Endothelial cell of umbilical vein (primary cell): Measurements from ENCODE around the gene CALD1. TPM values are rescaled to one million over a fixed set of nuclear protein-coding genes. Genes with fewer than 3 reads are reported as not detected.

Experiments used
- BruUV-seq: library from RNA; stranded (reverse); fragments of 400-500 nt; replicated peaks from 2 replicates; lab custom pipeline; 2021; lab: Mats Ljungman, UMichigan
- CTCF ChIA-PET: fragments of 300-600, 350-600 bp; sonication (Branson Sonifier 250); formaldehyde crosslinking; loops from one replicate; lab custom pipeline; 2021; ENCODE audit warnings: antibody characterized with exemption, inconsistent platforms; lab: Charles Lee
- POLR2A ChIA-PET: fragments of 300-600, 350-600 bp; sonication (Branson Sonifier 250); formaldehyde crosslinking; loops from one replicate; lab custom pipeline; 2021; ENCODE audit warnings: antibody characterized with exemption, inconsistent platforms; lab: Charles Lee
- DNase-seq: peaks from one replicate; pipeline ENCODE4 v3.0.0-alpha.2; 2011; ENCODE audit warnings: low read depth, low spot score
- FAIRE-seq: peaks from 2 replicates; lab custom pipeline; 2011; peaks lifted over from hg19 to GRCh38; lab: Jason Lieb, UNC
- H2AFZ ChIP-seq: 2 replicates; pipeline ENCODE4 v1.6.0; 2012; ENCODE audit warnings: low read depth, low read length, control low read depth, inconsistent platforms
- H3K27ac ChIP-seq: 2 replicates; pipeline ENCODE4 v1.5.1; 2011; ENCODE audit warnings: low read depth, mild to moderate bottlenecking, control low read depth, low read length, moderate library complexity; ENCODE audit not compliant: insufficient read depth
- H3K27me3 ChIP-seq, 2 experiments: 2 replicates each; pipeline versions ENCODE4 v1.6.0 to v1.6.1; 2011; ENCODE audit warnings: low read length in 2 of 2, mixed read lengths in 1 of 2; ENCODE audit not compliant: control insufficient read depth in 2 of 2, insufficient read depth in 2 of 2
- H3K36me3 ChIP-seq, 2 experiments: 2 replicates in 1 of 2; 3 replicates in 1 of 2; pipeline ENCODE4 v1.5.1; 2011; ENCODE audit warnings: low read length in 2 of 2, mild to moderate bottlenecking in 1 of 2, moderate library complexity in 1 of 2; ENCODE audit not compliant: control insufficient read depth in 2 of 2, insufficient read depth in 2 of 2; ENCODE audit errors: extremely low read depth in 1 of 2
- H3K4me1 ChIP-seq: 3 replicates; pipeline ENCODE4 v1.5.1; 2011; ENCODE audit warnings: mild to moderate bottlenecking, low read length; ENCODE audit not compliant: control insufficient read depth, insufficient read depth; ENCODE audit errors: extremely low read depth
- H3K4me2 ChIP-seq: 2 replicates; pipeline ENCODE4 v1.6.1; 2011; ENCODE audit warnings: low read length, control low read depth, mixed read lengths; ENCODE audit not compliant: insufficient read depth
- H3K4me3 ChIP-seq, 3 experiments: fragments of 200-600 bp in 1 of 3; sonication (generic), shearing (Covaris generic) in 1 of 3; replicated peaks in 1 of 3; 2 replicates each; pipeline ENCODE4 v1.5.1; 2011 to 2016; ENCODE audit warnings: control low read depth in 3 of 3, low read length in 3 of 3, mild to moderate bottlenecking in 2 of 3, inconsistent platforms in 1 of 3, low read depth in 1 of 3, moderate library complexity in 1 of 3; ENCODE audit not compliant: insufficient read depth in 1 of 3
- H3K79me2 ChIP-seq: 2 replicates; pipeline ENCODE4 v1.6.0; 2012; ENCODE audit warnings: low read length, inconsistent platforms; ENCODE audit not compliant: control insufficient read depth, insufficient read depth
- H3K9ac ChIP-seq: replicated peaks from 2 replicates; pipeline ENCODE3; 2011; ENCODE audit warnings: low read length, control low read depth; ENCODE audit not compliant: insufficient read depth; ENCODE audit errors: extremely low read depth
- H3K9me1 ChIP-seq: replicated peaks from 3 replicates; pipeline ENCODE4 v1.6.0; 2011; ENCODE audit warnings: mild to moderate bottlenecking, low read length; ENCODE audit not compliant: control insufficient read depth, insufficient read depth; ENCODE audit errors: extremely low read depth
- H3K9me3 ChIP-seq: replicated peaks from 2 replicates; pipeline ENCODE4 v1.5.1; 2012; ENCODE audit warnings: low read length, inconsistent platforms; ENCODE audit not compliant: control insufficient read depth, insufficient read depth
- H4K20me1 ChIP-seq: replicated peaks from 2 replicates; pipeline ENCODE3; 2011; ENCODE audit warnings: mild to moderate bottlenecking, low read length; ENCODE audit not compliant: control insufficient read depth, insufficient read depth; ENCODE audit errors: extremely low read depth
- CTCF ChIP-seq, 2 donors: IDR thresholded peaks; 1 replicate in 1 of 2; 2 replicates in 1 of 2; pipeline ENCODE4 v1.5.1; 2011; ENCODE audit warnings: low read length in 2 of 2, mild to moderate bottlenecking in 2 of 2, moderate library complexity in 2 of 2, control low read depth in 1 of 2, inconsistent platforms in 1 of 2, low read depth in 1 of 2; ENCODE audit not compliant: insufficient read depth in 1 of 2; ENCODE audit errors: extremely low read depth in 1 of 2
- EZH2 ChIP-seq: IDR thresholded peaks from 2 replicates; pipeline ENCODE4 v1.6.1; 2012; ENCODE audit warnings: borderline replicate concordance, low read depth, mild to moderate bottlenecking, moderate library complexity, low read length, inconsistent platforms; ENCODE audit not compliant: severe bottlenecking
- FOS ChIP-seq: IDR thresholded peaks from 2 replicates; pipeline ENCODE4 v1.6.1; 2011; ENCODE audit warnings: mild to moderate bottlenecking, low read length, moderate library complexity, borderline replicate concordance; ENCODE audit not compliant: insufficient read depth
- GATA2 ChIP-seq: IDR thresholded peaks from 2 replicates; pipeline ENCODE4 v1.7.0; 2011; ENCODE audit warnings: low read depth, mild to moderate bottlenecking, moderate library complexity, mixed read lengths, low read length; ENCODE audit not compliant: insufficient read length, insufficient read depth
- JUN ChIP-seq: IDR thresholded peaks from 2 replicates; pipeline ENCODE4 v1.6.1; 2011; ENCODE audit warnings: borderline replicate concordance, low read depth; ENCODE audit not compliant: insufficient read length, insufficient read depth
- MAX ChIP-seq: IDR thresholded peaks from 2 replicates; pipeline ENCODE4 v1.6.1; 2011; ENCODE audit not compliant: insufficient read depth, insufficient read length
- MYC ChIP-seq: IDR thresholded peaks from one replicate; pipeline ENCODE4 v1.6.1; 2011; ENCODE audit warnings: mild to moderate bottlenecking, low read depth, low read length
- POLR2A ChIP-seq: IDR thresholded peaks from 2 replicates; pipeline ENCODE4 v1.6.1; 2012; ENCODE audit warnings: low read depth, mild to moderate bottlenecking, control low read depth, low read length
- POLR2AphosphoS5 ChIP-seq: IDR thresholded peaks from 2 replicates; pipeline ENCODE4 v1.6.1; 2012; ENCODE audit warnings: low read depth, mild to moderate bottlenecking, control low read depth, low read length, moderate library complexity; ENCODE audit not compliant: insufficient read depth
- dilution Hi-C: fragments of 300-500 bp; cut with MboI; formaldehyde crosslinking; loops from one replicate; pipeline ENCODE4 v1.15.0; 2019; ENCODE audit warnings: low sequenced_read_pairs; ENCODE audit not compliant: extremely low pct_ligation_motif_present
- intact Hi-C: fragments of 100-400 bp; cut with micrococcal nuclease; formaldehyde crosslinking; loops from one replicate; pipeline ENCODE4 v1.10.0; 2022
- polyA plus RNA-seq, 4 experiments: library from polyadenylated mRNA; depleted of rRNA in 3 of 4; stranded (reverse) in 3 of 4; unstranded in 1 of 4; fragments of >200 nt; gene quantifications; 2 replicates each; pipeline versions ENCODE4 v1.2.1 to v1.2.3, GENCODE V29; 2011 to 2012; ENCODE audit warnings: missing spikeins in 1 of 4
- total RNA-seq: library from RNA; stranded (reverse); gene quantifications from 2 replicates; pipeline ENCODE4 v1.2.3, GENCODE V29; 2021

CALD1 gene
- total and polyA plus RNA-seq, 2 donors (not counting 3 experiments of a cell fraction or from before 2014, with no cell fraction given) = 136 to 307 TPM

GRCh38 chr7:134928554-134928953 is 149.1 kb downstream of the CALD1 start:
- Histone ChIP-seq H3K79me2 (peaks cover 19% of the 10 kb centered on the region), H3K4me2 (no peak overlapping the region), H3K4me1 (peaks cover 7% of the 10 kb centered on the region), H3K9me3 (no peaks in the 10 kb centered on the region), H4K20me1 (no peaks in the 10 kb centered on the region), H3K27me3 (no peaks in the 10 kb centered on the region), H2AFZ (no peak overlapping the region), H3K9ac (no peak overlapping the region), H3K36me3 (peaks cover 18 to 21% of the 10 kb centered on the region in 2 experiments), H3K27ac (no peak overlapping the region), H3K9me1 (no peaks in the 10 kb centered on the region), H3K4me3 (no peak overlapping the region)
- intact Hi-C loops (no loop called here), dilution Hi-C loops (no loop called here)
- no peak for DNase-seq
- BruUV-seq = no TSS peak
- no peak for FAIRE-seq
- ChIA-PET POLR2A (no interaction called here), CTCF (no interaction called here)
- TF ChIP-seq POLR2AphosphoS5 (no peak), JUN (no peak), MYC (no peak), FOS (no peak), MAX (no peak), POLR2A (no peak)

GRCh38 chr7:134931487-134931886 is 152.1 kb downstream of the CALD1 start:
- Histone ChIP-seq H3K4me1 (peaks cover 7% of the 10 kb centered on the region), H3K4me3 (no peak overlapping the region), H3K9me3 (no peaks in the 10 kb centered on the region), H3K9ac (no peak overlapping the region), H3K36me3 (peaks cover 32 to 34% of the 10 kb centered on the region in 2 experiments), H3K79me2 (peaks cover 10% of the 10 kb centered on the region), H2AFZ (no peak overlapping the region), H3K27me3 (no peaks in the 10 kb centered on the region), H4K20me1 (no peaks in the 10 kb centered on the region), H3K9me1 (no peaks in the 10 kb centered on the region), H3K4me2 (no peak overlapping the region), H3K27ac (no peak overlapping the region)
- dilution Hi-C loops = no loop called here
- no TSS peak for BruUV-seq
- FAIRE-seq = peak; percentile 43
- peak; percentile 27 for DNase-seq
- CTCF ChIA-PET = no interaction called here
- TF ChIP-seq POLR2AphosphoS5 = no peak
- no peak for TF ChIP-seq JUN
- no peak for TF ChIP-seq CTCF (IDR thresholded peaks at IDR 0.05; ENCODE audit: extremely low read depth in 1 of 2, insufficient read depth in 1 of 2, low read depth in 1 of 2, low read length in 2 of 2)
- TF ChIP-seq MYC = no peak
- TF ChIP-seq MAX = no peak
- TF ChIP-seq EZH2 = no peak
- no peak for TF ChIP-seq FOS
- TF ChIP-seq POLR2A = no peak
- TF ChIP-seq GATA2 = no peak
- POLR2A ChIA-PET = no interaction called here
- intact Hi-C loops = no loop called here
